H7 (cell line): ENCODE data around the gene PGPEP1. TPM values are rescaled to one million over a fixed set of nuclear protein-coding genes. Genes with fewer than 3 reads are reported as not detected.
A peak's percentile ranks its signal among the peaks of the same experiment; 100 is the strongest.

ENCODE experiments used
- DNase-seq: peaks from one replicate; pipeline ENCODE4 v3.0.0; 2012
- H3K27me3 ChIP-seq: 2 replicates; pipeline ENCODE4 v1.6.0; 2011; ENCODE audit warnings: mild to moderate bottlenecking, low read length; ENCODE audit not compliant: control insufficient read depth, insufficient read depth
- H3K36me3 ChIP-seq: replicated peaks from 2 replicates; pipeline ENCODE4 v1.5.1; 2011; ENCODE audit warnings: low read length; ENCODE audit not compliant: control insufficient read depth, insufficient read depth
- H3K4me3 ChIP-seq: 2 replicates; pipeline ENCODE4 v1.5.1; 2011; ENCODE audit warnings: low read depth, mild to moderate bottlenecking, control low read depth, low read length, moderate library complexity; ENCODE audit not compliant: insufficient read depth
- total RNA-seq: library from RNA; depleted of rRNA; stranded (reverse); fragments of >200 nt; shearing (Covaris generic); gene quantifications from 2 replicates; pipeline ENCODE4 v1.2.3, GENCODE V29; 2014; rRNA removed

PGPEP1 gene
- 11.5 and 13.6 TPM in 2 replicates for total RNA-seq

GRCh38 chr19:18340190-18340989 is at the start of gene PGPEP1:
PGPEP1 (plus strand) TSS chr19:18340598; CDS start chr19:18340682, 84 bp downstream.
- Histone ChIP-seq H3K27me3 (no peaks in the 10 kb centered on the region), H3K36me3 (no peaks in the 10 kb centered on the region), H3K4me3 (peak within 1 kb of the TSS; percentile 81)
- peak; percentile 97 for DNase-seq

GRCh38 chr19:18291019-18291524 is 49.3 kb upstream of the PGPEP1 start:
- H3K36me3 ChIP-seq = no peaks in the 10 kb centered on the region
- no peaks in the 10 kb centered on the region for H3K27me3 ChIP-seq
- DNase-seq = peak; percentile 75
- peak overlapping the region; percentile 79 for H3K4me3 ChIP-seq

DNA sequence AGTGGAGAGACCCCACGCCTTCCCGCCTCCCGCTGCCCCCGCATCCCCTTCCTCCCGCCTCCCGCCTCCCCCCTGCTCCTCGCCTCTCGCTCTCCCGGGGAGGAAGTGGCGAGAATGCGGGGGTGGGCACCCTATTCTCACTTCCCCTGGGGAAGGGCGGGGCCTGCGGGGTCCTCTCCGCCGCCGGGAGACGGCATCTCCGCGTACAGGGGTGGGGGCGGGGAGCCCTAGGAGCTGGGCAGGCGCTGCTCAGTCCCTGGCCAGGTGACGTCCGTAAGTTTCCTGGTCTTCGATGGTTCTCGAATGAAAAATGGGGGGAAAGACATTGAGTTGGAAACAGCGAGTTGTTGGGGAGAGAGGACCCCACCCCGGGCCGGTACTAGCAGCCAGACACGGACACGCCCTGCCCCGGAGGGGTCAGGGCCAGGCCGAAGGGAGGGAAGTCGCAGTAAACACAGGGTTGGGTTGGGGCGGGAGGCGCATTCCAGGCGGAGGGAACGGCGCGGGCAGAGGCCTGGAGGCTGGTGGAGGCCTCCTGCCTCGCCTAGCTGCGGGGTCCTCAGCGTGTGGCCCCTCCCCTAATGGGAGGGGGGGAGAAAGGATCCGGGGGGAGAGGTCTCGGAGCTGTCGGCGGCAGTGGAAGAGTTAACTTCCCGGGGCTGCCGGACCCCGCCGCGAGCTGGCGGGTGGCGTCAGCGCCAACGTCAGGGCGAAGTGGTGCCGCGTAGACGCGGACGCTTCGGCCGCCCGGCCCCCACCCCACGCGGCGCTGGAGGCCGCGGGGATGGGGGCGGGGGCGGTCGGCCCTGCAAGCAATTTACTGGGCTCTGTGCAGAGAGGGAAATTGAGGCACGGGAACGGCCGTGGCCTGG is 48.6 kb upstream of the PGPEP1 start:
- peak overlapping the region; percentile 79 for H3K4me3 ChIP-seq
- peak; percentile 91 for DNase-seq
- H3K27me3 ChIP-seq = no peaks in the 10 kb centered on the region
- no peaks in the 10 kb centered on the region for H3K36me3 ChIP-seq

DNA sequence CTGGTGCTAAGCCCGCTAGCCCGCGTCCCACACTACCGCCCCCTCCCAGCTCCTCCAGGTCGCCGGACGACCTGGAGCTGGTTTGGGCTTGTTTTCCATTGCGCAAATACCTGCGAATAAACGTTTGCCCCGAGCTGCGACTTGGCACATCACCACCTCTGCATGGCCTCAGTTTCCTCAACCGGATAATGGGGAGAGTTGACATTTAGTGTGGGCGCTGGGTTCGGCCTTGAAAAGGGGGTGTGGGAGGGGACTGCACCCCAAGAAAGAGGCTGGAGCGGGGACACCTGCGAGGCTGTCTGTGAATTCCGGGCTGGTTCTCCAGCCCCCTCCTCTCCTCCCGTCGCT is 48.0 kb upstream of the PGPEP1 start:
- no peak for DNase-seq
- no peaks in the 10 kb centered on the region for H3K36me3 ChIP-seq
- no peaks in the 10 kb centered on the region for H3K27me3 ChIP-seq
- H3K4me3 ChIP-seq = peak overlapping the region; percentile 79

DNA sequence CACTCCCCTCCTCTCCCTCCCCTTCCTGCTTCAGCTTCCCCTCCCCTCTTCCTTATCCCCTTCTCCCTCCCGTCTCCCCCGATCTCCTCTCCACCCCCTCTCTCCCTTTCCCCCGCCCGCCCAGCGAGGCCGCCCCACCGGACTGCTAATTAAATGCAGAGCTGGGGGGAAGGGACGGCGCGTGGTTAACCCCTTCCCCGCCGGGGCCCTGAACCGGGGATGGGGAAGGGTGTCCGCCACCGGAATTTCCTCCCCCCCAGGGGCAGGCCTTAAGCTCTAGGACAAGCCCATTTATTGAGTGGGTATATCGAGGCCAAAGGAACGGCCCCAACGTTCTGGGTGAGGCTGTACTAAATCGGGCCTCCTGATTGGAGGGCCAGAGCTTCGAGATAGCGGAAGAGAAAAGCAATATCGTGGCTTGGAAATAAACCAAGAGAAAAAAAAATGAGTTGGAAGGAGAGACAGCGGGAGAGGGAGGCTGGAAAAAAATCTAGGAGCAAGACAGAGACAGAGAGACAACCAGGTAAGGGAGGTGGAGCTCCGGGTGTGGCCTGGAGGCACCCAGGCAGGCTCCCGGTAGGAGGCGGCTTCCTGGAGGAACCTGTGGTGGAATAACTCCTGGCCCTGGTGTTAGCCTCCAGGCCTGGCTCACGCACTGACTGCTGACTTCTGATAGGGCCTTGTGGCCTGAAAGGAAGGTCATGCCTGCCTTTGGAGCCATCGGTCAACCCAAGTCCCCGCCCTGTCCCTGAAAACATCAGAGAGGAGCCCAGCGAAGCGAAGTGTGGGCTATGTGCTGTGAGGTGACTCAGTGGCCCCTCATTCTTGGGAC is 47.4 kb upstream of the PGPEP1 start:
- DNase-seq = peak; percentile 99

DNA sequence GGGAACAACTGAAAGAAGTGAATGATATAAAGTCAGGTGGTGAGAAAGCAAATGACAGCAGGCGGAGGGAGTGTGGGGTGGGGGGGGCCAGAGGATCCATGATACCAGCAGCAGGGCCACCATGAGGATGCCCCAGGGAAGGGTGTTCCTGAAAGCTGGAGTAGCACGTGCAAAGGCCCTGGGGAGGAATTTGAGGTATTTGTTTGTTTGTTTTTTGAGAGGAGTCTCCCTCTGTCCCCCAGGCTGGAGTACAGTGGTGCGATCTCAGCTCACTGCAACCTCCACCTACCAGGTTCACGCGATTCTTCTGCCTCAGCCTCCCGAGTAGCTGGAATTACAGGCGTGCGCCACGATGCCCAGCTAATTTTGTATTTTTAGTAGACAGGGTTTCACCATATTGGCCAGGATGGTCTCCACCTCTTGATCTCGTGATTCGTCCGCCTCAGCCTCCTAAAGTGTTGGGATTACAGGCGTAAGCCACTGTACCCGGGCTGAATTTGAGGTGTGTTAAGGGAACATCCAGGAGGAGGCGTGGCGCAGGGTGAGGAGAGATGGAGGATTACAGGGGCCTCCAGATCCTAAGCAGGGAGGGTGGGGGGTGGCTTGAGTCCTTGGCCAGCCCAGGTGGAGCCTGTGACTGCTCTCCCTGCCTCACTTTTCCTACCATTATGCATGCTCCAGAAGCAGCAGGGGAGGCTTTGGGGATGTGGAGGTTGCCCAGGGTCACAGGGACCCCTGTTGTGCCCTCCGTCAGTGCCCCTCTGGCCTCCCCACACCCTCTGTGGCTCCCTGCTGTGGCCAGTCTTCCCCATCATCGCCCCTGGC is 46.5 kb upstream of the PGPEP1 start:
- DNase-seq = peak; percentile 79

More for the DNA sequence above, 47.4 kb upstream of the PGPEP1 start:
- Histone ChIP-seq H3K27me3 (no peaks in the 10 kb centered on the region), H3K4me3 (peak overlapping the region; percentile 79), H3K36me3 (no peaks in the 10 kb centered on the region)

DNA sequence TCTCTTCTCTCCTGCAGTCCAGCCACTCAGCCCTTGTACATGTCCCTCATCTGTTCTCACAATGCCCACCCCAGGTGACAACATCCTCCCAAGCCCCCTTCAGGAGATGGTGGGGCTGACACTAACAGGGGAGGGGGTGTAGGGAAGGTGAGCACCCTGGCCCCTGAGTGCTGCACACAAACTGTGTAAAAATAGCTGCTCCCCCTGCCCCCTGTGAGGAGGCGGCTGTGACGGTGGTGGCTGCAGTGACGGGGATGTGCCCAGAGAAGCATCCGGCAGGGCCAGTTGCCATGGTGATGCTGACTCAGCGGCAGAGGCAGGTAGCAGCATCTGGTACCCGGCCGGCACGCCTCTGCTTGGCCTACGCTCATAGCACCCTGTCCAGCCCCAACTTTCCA is 45.9 kb upstream of the PGPEP1 start:
- peak; percentile 74 for DNase-seq
- no peaks in the 10 kb centered on the region for H3K27me3 ChIP-seq
- H3K36me3 ChIP-seq = no peaks in the 10 kb centered on the region
- no peak overlapping the region for H3K4me3 ChIP-seq

More for the DNA sequence above, 46.5 kb upstream of the PGPEP1 start:
- Histone ChIP-seq H3K27me3 (no peaks in the 10 kb centered on the region), H3K4me3 (peak overlapping the region; percentile 38), H3K36me3 (no peaks in the 10 kb centered on the region)

- H3K27me3 ChIP-seq = no peaks in the 10 kb centered on the region
Observed at GRCh38 chr19:18295034-18295451, 45.4 kb upstream of the PGPEP1 start.

DNA sequence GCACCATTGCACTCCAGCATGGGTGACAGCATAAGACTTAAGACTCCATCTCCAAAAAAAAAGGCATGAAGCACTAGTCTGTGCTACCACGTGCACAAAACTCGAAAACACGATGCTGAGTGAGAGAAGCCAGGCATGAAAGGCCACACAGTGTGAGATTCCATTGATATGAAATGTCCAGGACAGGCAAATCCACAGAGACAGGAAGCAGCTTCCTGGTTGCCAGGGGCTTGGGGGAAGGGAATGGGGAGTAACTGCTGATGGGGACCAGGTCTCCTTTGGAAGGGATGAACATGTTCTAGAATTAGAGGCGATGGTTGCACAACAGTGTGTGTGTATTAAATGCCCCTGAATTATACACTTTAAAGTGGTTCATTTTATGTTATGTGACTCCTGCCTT is 43.1 kb upstream of the PGPEP1 start:
- DNase-seq = no peak
- no peak overlapping the region for H3K4me3 ChIP-seq
- no peaks in the 10 kb centered on the region for H3K27me3 ChIP-seq
- no peaks in the 10 kb centered on the region for H3K36me3 ChIP-seq

More at GRCh38 chr19:18295034-18295451, 45.4 kb upstream of the PGPEP1 start:
- no peaks in the 10 kb centered on the region for H3K36me3 ChIP-seq
- no peak for DNase-seq
- H3K4me3 ChIP-seq = no peak overlapping the region

- H3K4me3 ChIP-seq = no peak overlapping the region
- no peaks in the 10 kb centered on the region for H3K36me3 ChIP-seq
- H3K27me3 ChIP-seq = no peaks in the 10 kb centered on the region
- DNase-seq = no peak
Observed at GRCh38 chr19:18298601-18299000, 41.8 kb upstream of the PGPEP1 start.

GRCh38 chr19:18299654-18300053 is 40.7 kb upstream of the PGPEP1 start:
- Histone ChIP-seq H3K27me3 (no peaks in the 10 kb centered on the region), H3K4me3 (no peak overlapping the region), H3K36me3 (no peaks in the 10 kb centered on the region)
- DNase-seq = no peak

- peak; percentile 49 for DNase-seq
- no peaks in the 10 kb centered on the region for H3K27me3 ChIP-seq
- no peak overlapping the region for H3K4me3 ChIP-seq
- no peaks in the 10 kb centered on the region for H3K36me3 ChIP-seq
Observed at GRCh38 chr19:18300930-18301717, 39.3 kb upstream of the PGPEP1 start.

GRCh38 chr19:18301718-18302111 is 38.7 kb upstream of the PGPEP1 start:
- Histone ChIP-seq H3K4me3 (no peak overlapping the region), H3K36me3 (no peaks in the 10 kb centered on the region), H3K27me3 (no peaks in the 10 kb centered on the region)
- peak; percentile 15 for DNase-seq
